SK-N-MC (cell line): ENCODE results near the gene ZNF830.

Experiments
- EZH2 ChIP-seq: fragments of 200-600 bp; sonication (generic); IDR thresholded peaks from one replicate; pipeline ENCODE4 v1.6.1; 2017; ENCODE audit warnings: antibody characterized with exemption
- POLR2AphosphoS5 ChIP-seq: IDR thresholded peaks from 2 replicates; pipeline ENCODE4 v1.6.1; 2012; ENCODE audit warnings: mild to moderate bottlenecking, low read depth, low read length, borderline replicate concordance

GRCh38 chr17:34930283-34930682 is 31.1 kb upstream of the ZNF830 start:
- TF ChIP-seq EZH2, result no peak
- no peak for TF ChIP-seq POLR2AphosphoS5
